ENCODE measurements around the gene MPC2. TPM values are rescaled to one million over a fixed set of nuclear protein-coding genes. Genes with fewer than 3 reads are reported as not detected.

The MPC2 gene
- total RNA-seq, 1 experiment from 2014 or later: 32.9 TPM

- peaks cover 2 to 18% (median 17%) of the 10 kb centered on the region in 3 experiments; a peak in 6 of 7 replicates for H3K36me3 Mint-ChIP-seq (ENCODE audit: insufficient read depth in 1 of 3, low read depth in 3 of 3)
- WGBS (ENCODE audit: extremely low coverage, insufficient read length, low lambda C conversion rate): no CpG with 5 or more reads among the region's 3 CpGs
- H3K79me2 ChIP-seq (ENCODE audit: insufficient read depth, low read length): no peaks in the 10 kb centered on the region
Observed at GRCh38 chr1:167968569-167968968, 31.7 kb upstream of the MPC2 start.

More at GRCh38 chr1:167968569-167968968, 31.7 kb upstream of the MPC2 start:
- Histone ChIP-seq H3K79me1 (ENCODE audit: insufficient read depth, low read depth, low read length, poor library complexity, severe bottlenecking) (no peaks in the 10 kb centered on the region), H3K27me3 (ENCODE audit: insufficient read depth, low read length) (no peaks in the 10 kb centered on the region), H3K4ac (ENCODE audit: low read depth, low read length) (no peak overlapping the region), H3K23ac (ENCODE audit: insufficient read length, low read depth, low read length) (no peak overlapping the region), H3K56ac (ENCODE audit: insufficient read length, low read depth, low read length) (no peak overlapping the region), H2BK12ac (ENCODE audit: insufficient read length, low read depth, low read length) (no peak overlapping the region), H4K20me1 (ENCODE audit: control insufficient read depth, insufficient read depth, insufficient read length) (no peaks in the 10 kb centered on the region), H2AFZ (ENCODE audit: low read length) (no peak overlapping the region), H2BK120ac (ENCODE audit: low read depth, low read length, poor library complexity, severe bottlenecking) (no peak overlapping the region), H3K4me1 (ENCODE audit: insufficient read depth, low read length) (no peaks in the 10 kb centered on the region), H4K5ac (ENCODE audit: insufficient read length, low read depth, low read length) (no peak overlapping the region), H2BK20ac (ENCODE audit: low read depth, low read length, poor library complexity, severe bottlenecking) (no peak overlapping the region), H2BK5ac (ENCODE audit: insufficient read length, low read length) (no peak overlapping the region), H2AK5ac (ENCODE audit: insufficient read length, low read length) (no peak overlapping the region), H3K14ac (ENCODE audit: insufficient read depth, low read length) (no peak overlapping the region), H3K9ac (ENCODE audit: extremely low read depth, insufficient read length, low read length) (no peak overlapping the region), H4K91ac (ENCODE audit: insufficient read length, low read depth, low read length) (no peak overlapping the region), H3K4me2 (ENCODE audit: insufficient read depth, insufficient read length, low read length) (no peak overlapping the region), H3K27ac (ENCODE audit: insufficient read length, low read depth, low read length) (no peak overlapping the region), H3K9me3 (ENCODE audit: control insufficient read depth, low read depth, low read length) (no peaks in the 10 kb centered on the region), H3K23me2 (ENCODE audit: insufficient read length, low read depth, low read length, poor library complexity, severe bottlenecking) (no peaks in the 10 kb centered on the region), H3K18ac (ENCODE audit: insufficient read length, low read depth, low read length) (no peak overlapping the region), H2BK15ac (ENCODE audit: low read depth, low read length) (no peak overlapping the region), H4K8ac (replicated peaks; ENCODE audit: insufficient read length, low read depth, low read length) (no peak overlapping the region), H3T11ph (ENCODE audit: low read length) (no peak overlapping the region)
- Mint-ChIP-seq H3K4me1 (peaks cover 0 to 5% of the 10 kb centered on the region in 2 experiments; a peak in 1 of 4 replicates), H3K4me3 (no peak overlapping the region), H3K9me3 (no peaks in the 10 kb centered on the region), H3K27ac (no peak overlapping the region; a peak in 1 of 7 replicates), H3K27me3 (ENCODE audit: low read depth) (no peaks in the 10 kb centered on the region)
- no peak for DNase-seq
- TF ChIP-seq CTCF (conservative IDR thresholded peaks at IDR 0.05): no peak

All from H9 (cell line).